HepG2 (cell line): ENCODE measurements around the gene CEP83.

ENCODE experiments used
- ATF2 ChIP-seq: sonication (generic); formaldehyde crosslinking; IDR thresholded peaks from 2 replicates; pipeline ENCODE4 v1.4.0; 2020; ENCODE audit warnings: missing genetic modification reagents
- E2F1 ChIP-seq: sonication (generic); formaldehyde crosslinking; IDR thresholded peaks from 2 replicates; pipeline ENCODE4 v1.5.0; 2020; ENCODE audit warnings: missing genetic modification reagents
- EZH2 ChIP-seq: conservative IDR thresholded peaks from 2 replicates; pipeline ENCODE4 v1.6.1; 2012; ENCODE audit warnings: mild to moderate bottlenecking, low read depth, low read length, moderate library complexity
- MIER3 ChIP-seq: IDR thresholded peaks from 2 replicates; pipeline ENCODE4 v1.6.1; 2016; ENCODE audit warnings: missing compliant biosample characterization, borderline replicate concordance
- MLX ChIP-seq: IDR thresholded peaks from 2 replicates; pipeline ENCODE4 v1.6.1; 2016
- TBP ChIP-seq: sonication (generic); formaldehyde crosslinking; IDR thresholded peaks from 2 replicates; pipeline ENCODE4 v1.5.0; 2020; ENCODE audit warnings: missing genetic modification reagents
- ZNF746 ChIP-seq: sonication (generic); formaldehyde crosslinking; IDR thresholded peaks from 2 replicates; pipeline ENCODE4 v1.8.0; 2022; ENCODE audit warnings: mild to moderate bottlenecking, missing genetic modification reagents

GRCh38 chr12:94340573-94340972 is 119.1 kb downstream of the CEP83 start:
- TF ChIP-seq MIER3 (CRISPR knock-in tag) (no peak), MLX (CRISPR knock-in tag) (no peak), ZNF746 (no peak), EZH2 (no peak), ATF2 (CRISPR knock-in tag) (no peak), TBP (CRISPR knock-in tag) (no peak), E2F1 (CRISPR knock-in tag) (no peak)
